22Rv1 (cell line): ENCODE data around the gene MINPP1.

Experiments used
- H3K27ac ChIP-seq: fragments of 450-650 bp; 2 replicates; pipeline ENCODE4 v1.5.1; 2017
- CTCF ChIP-seq: fragments of 450-650 bp; IDR thresholded peaks from 2 replicates; pipeline ENCODE4 v1.5.1; 2017; ENCODE audit warnings: mild to moderate bottlenecking
- ZFX ChIP-seq: fragments of 450-650 bp; IDR thresholded peaks from 2 replicates; pipeline ENCODE4 v1.6.1; 2017; ENCODE audit warnings: antibody characterized with exemption, borderline replicate concordance

The MINPP1 gene

GRCh38 chr10:87534173-87534858 lies 29.6 kb downstream of the MINPP1 start:
- no peak overlapping the region for H3K27ac ChIP-seq
- TF ChIP-seq CTCF (no peak), ZFX (no peak)

- TF ChIP-seq ZFX: no peak
- TF ChIP-seq CTCF: no peak
- no peak overlapping the region for H3K27ac ChIP-seq
Observed at GRCh38 chr10:87538092-87539015, 33.7 kb downstream of the MINPP1 start.

GRCh38 chr10:87541114-87541513 lies 36.4 kb downstream of the MINPP1 start:
- no peak overlapping the region for H3K27ac ChIP-seq
- TF ChIP-seq ZFX (no peak), CTCF (no peak)

GRCh38 chr10:87544721-87545120 lies 40.0 kb downstream of the MINPP1 start:
- TF ChIP-seq ZFX (no peak), CTCF (no peak)
- no peak overlapping the region for H3K27ac ChIP-seq

GRCh38 chr10:87545783-87546182 lies 41.1 kb downstream of the MINPP1 start:
- TF ChIP-seq CTCF (no peak), ZFX (no peak)
- H3K27ac ChIP-seq: no peak overlapping the region

GRCh38 chr10:87546210-87546609 lies 41.5 kb downstream of the MINPP1 start:
- no peak overlapping the region for H3K27ac ChIP-seq
- TF ChIP-seq ZFX (no peak), CTCF (no peak)

- no peak overlapping the region for H3K27ac ChIP-seq
- TF ChIP-seq ZFX (no peak), CTCF (no peak)
Observed at GRCh38 chr10:87546971-87547413, 42.3 kb downstream of the MINPP1 start.
